CD4-positive, alpha-beta T cell (primary cell): ENCODE data around the gene KCNJ18. TPM values are rescaled to one million over a fixed set of nuclear protein-coding genes. Genes with fewer than 3 reads are reported as not detected.
"Not testable (repeated sequence)": the region's sequence is repeated elsewhere in the genome, so short reads cannot be mapped to it uniquely, and the experiment has no call there.

ENCODE experiments used
- ATAC-seq: fragments of 200-7000 bp; cut with Tn5 transposase; one replicate; pipeline ENCODE4 v1.10.0; 2022; ENCODE audit warnings: mild to moderate bottlenecking; ENCODE audit not compliant: poor library complexity
- CTCF ChIA-PET: fragments of 350-600 bp; sonication (Branson Sonifier 250); formaldehyde crosslinking; loops from one replicate; lab custom pipeline; 2021; ENCODE audit warnings: antibody characterized with exemption, inconsistent platforms; lab: Charles Lee
- POLR2A ChIA-PET: fragments of 350-600 bp; sonication (Branson Sonifier 250); formaldehyde crosslinking; loops from one replicate; lab custom pipeline; 2021; ENCODE audit warnings: antibody characterized with exemption, inconsistent platforms; lab: Charles Lee
- DNase-seq, 14 experiments: peaks; one replicate each; pipeline ENCODE4 v3.0.0-alpha.2; 2013 to 2020; ENCODE audit warnings: mixed read lengths in 2 of 14
- H3K27ac ChIP-seq, 2 donors: one replicate each; pipeline versions ENCODE4 v1.5.1 to v1.7.0; 2013; ENCODE audit warnings: low read length in 2 of 2, low read depth in 1 of 2, mild to moderate bottlenecking in 1 of 2
- H3K27me3 ChIP-seq, 2 experiments: 1 replicate in 1 of 2; 2 replicates in 1 of 2; pipeline versions ENCODE4 v1.6.1 to v1.7.0; 2013; ENCODE audit warnings: low read length in 2 of 2, control low read depth in 1 of 2, mild to moderate bottlenecking in 1 of 2, moderate library complexity in 1 of 2; ENCODE audit not compliant: insufficient read depth in 2 of 2, control insufficient read depth in 1 of 2
- H3K36me3 ChIP-seq: one replicate; pipeline ENCODE4 v1.6.1; 2013; ENCODE audit warnings: low read length, control low read depth; ENCODE audit not compliant: insufficient read depth
- H3K4me1 ChIP-seq: one replicate; pipeline ENCODE4 v1.6.1; 2013; ENCODE audit warnings: low read length, control low read depth; ENCODE audit not compliant: insufficient read depth
- H3K4me3 ChIP-seq: one replicate; pipeline ENCODE4 v1.5.1; 2013; ENCODE audit warnings: mild to moderate bottlenecking, low read length, moderate library complexity
- H3K9me3 ChIP-seq, 2 experiments: 1 replicate in 1 of 2; 2 replicates in 1 of 2; pipeline versions ENCODE4 v1.6.1 to v1.7.0; 2013; ENCODE audit warnings: low read length in 2 of 2, mild to moderate bottlenecking in 2 of 2, control low read depth in 1 of 2, moderate library complexity in 1 of 2; ENCODE audit not compliant: control insufficient read depth in 1 of 2, insufficient read depth in 1 of 2
- H3K27ac Mint-ChIP-seq: one replicate; pipeline ENCODE4 v1.8.0; 2020; ENCODE audit warnings: mixed read lengths
- H3K27me3 Mint-ChIP-seq: one replicate; pipeline ENCODE4 v1.8.0; 2021; ENCODE audit warnings: mixed read lengths
- H3K36me3 Mint-ChIP-seq: one replicate; pipeline ENCODE4 v1.8.0; 2021; ENCODE audit warnings: low read depth, mixed read lengths
- H3K4me1 Mint-ChIP-seq: one replicate; pipeline ENCODE4 v1.8.0; 2021; ENCODE audit warnings: low read depth, mixed read lengths
- H3K4me3 Mint-ChIP-seq: one replicate; pipeline ENCODE4 v1.8.0; 2020; ENCODE audit warnings: mild to moderate bottlenecking, mixed read lengths
- H3K9me3 Mint-ChIP-seq: one replicate; pipeline ENCODE4 v1.8.0; 2020; ENCODE audit warnings: mixed read lengths
- intact Hi-C, 2 experiments: fragments of 100-400 bp; cut with DNase I in 1 of 2; cut with micrococcal nuclease in 1 of 2; formaldehyde crosslinking; loops; one replicate each; pipeline versions ENCODE4 v1.15.1 to v1.9.0; 2023 to 2025; cut with DNase I, micrococcal nuclease
- total RNA-seq, 174 experiments: library from RNA in 2 of 174; stranded (reverse) in 2 of 174; gene quantifications; one replicate each; pipeline ENCODE4 v1.2.3 and lab custom pipeline; 2021 to 2026

The KCNJ18 gene
- total RNA-seq, 2 experiments from 2014 or later = not detected

DNA sequence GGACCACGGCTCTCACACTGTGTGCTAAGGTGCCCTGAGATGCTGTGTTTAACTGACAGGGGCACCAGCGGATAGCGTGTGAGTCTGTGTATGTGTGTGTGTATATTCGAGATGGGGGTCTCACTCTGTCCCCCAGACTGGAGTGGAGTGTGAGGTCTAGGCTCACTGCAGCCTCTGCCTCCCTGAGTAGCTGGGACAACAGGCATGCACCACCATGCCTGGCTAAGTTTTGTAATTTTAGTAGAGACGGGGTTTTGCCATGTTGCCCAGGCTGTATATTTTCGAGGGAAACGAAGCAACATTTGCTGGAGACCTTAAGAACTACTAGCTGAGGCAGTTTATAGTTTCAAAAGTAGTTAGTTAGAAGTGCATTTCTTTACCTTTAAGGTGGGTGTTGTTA lies 32.7 kb upstream of the KCNJ18 start:
- H3K9me3 Mint-ChIP-seq, H3K36me3 Mint-ChIP-seq, H3K27ac Mint-ChIP-seq, H3K4me3 ChIP-seq, H3K4me1 ChIP-seq, ATAC-seq, H3K9me3 ChIP-seq, H3K4me1 Mint-ChIP-seq, POLR2A ChIA-PET, H3K27me3 ChIP-seq, H3K36me3 ChIP-seq, DNase-seq, intact Hi-C loops, CTCF ChIA-PET, H3K27me3 Mint-ChIP-seq, H3K27ac ChIP-seq, H3K4me3 Mint-ChIP-seq: not testable (repeated sequence)

DNA sequence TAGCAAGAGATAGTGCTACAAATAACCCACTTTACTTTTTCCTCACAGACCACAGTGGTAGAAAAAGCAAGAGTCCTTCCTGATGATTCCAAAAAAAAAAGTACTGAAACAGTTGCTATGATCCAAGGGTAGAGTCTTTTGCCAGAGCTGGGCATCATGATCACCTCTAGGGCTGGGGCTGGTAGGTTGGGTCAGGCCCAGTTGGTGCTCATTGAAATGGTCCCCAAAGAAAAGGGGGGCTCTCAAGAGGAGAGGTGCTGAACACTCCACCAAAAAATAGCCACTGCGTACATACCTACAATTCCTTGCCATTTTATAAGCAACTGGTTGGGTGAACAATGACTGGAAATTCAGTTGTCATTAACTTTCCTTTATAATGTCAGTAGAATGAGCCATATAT lies 30.9 kb upstream of the KCNJ18 start:
- H3K4me3 ChIP-seq, H3K27me3 Mint-ChIP-seq, H3K36me3 ChIP-seq, H3K27me3 ChIP-seq, H3K36me3 Mint-ChIP-seq, CTCF ChIA-PET, H3K4me1 Mint-ChIP-seq, H3K4me3 Mint-ChIP-seq, H3K27ac ChIP-seq, POLR2A ChIA-PET, intact Hi-C loops, H3K4me1 ChIP-seq, ATAC-seq, DNase-seq, H3K27ac Mint-ChIP-seq: not testable (repeated sequence)
- H3K9me3 Mint-ChIP-seq = peaks cover 11% of the 10 kb centered on the region
- H3K9me3 ChIP-seq = peaks cover 0 to 13% of the 10 kb centered on the region in 2 experiments

DNA sequence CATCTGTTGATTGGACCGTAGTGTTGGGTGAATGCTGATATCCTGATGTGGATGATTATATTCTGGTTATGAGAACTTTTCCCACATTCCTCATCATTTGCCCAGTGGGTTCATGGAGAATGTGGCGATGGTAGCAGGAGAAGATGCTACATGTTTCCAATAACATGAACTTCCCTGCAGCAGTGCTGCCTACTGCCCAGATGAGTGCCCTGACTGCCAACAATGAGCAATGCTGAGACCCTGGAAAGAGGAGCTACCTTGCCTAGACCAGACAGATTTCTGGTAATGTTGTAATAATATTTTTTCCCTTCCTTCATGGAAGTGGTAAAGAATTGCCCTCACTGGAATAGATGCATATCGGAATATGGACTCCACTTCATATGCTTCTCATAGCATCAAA lies 29.2 kb upstream of the KCNJ18 start:
- H3K36me3 ChIP-seq, H3K4me1 Mint-ChIP-seq, H3K27ac Mint-ChIP-seq, ATAC-seq, H3K4me3 ChIP-seq, CTCF ChIA-PET, H3K27ac ChIP-seq, POLR2A ChIA-PET, H3K9me3 ChIP-seq, DNase-seq, H3K36me3 Mint-ChIP-seq, intact Hi-C loops, H3K4me1 ChIP-seq, H3K27me3 ChIP-seq, H3K27me3 Mint-ChIP-seq, H3K4me3 Mint-ChIP-seq: not testable (repeated sequence)
- peaks cover 13% of the 10 kb centered on the region for H3K9me3 Mint-ChIP-seq

DNA sequence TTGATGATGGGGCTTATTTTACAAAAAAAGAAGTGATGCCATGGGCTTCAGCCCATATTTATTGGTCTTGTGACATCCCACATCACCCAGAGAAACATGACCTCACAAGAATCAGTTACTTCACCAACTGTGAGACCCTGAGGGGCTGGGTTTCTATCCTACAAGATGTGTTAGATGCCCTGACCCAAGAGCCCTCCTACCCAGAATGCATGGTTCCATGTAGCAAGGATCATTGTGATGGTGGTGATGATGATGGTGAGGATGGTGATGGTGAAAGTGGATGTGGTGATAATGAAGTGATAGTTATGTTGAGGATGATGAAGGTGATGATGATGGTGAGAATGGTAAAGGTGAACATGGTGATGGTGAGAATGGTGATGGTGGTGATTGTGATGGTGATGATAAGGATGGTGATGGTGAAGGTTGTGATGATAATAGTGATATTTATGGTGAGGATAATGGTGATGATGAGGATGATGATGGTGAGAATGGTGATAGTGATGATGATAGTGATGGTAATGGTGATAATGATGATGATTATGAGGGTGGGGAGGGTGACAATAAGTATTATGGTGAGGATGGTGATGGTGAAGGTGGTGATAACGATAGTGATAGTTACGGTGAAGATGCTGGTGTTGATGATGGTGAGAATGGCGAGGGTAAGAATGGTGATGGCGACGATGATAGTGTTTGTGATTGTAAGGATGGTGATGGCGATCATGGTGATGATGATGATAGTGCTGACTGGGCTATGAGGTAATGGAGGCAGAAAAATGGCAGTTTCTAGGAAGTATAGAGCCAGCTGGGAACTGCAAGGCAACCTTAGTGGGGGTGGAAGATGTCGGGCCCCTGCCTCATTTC lies 28.5 kb upstream of the KCNJ18 start:
- H3K27me3 Mint-ChIP-seq, ATAC-seq, CTCF ChIA-PET, H3K27ac Mint-ChIP-seq, POLR2A ChIA-PET, H3K4me1 Mint-ChIP-seq, DNase-seq, intact Hi-C loops, H3K4me3 ChIP-seq, H3K4me3 Mint-ChIP-seq, H3K27ac ChIP-seq, H3K36me3 ChIP-seq, H3K36me3 Mint-ChIP-seq, H3K4me1 ChIP-seq, H3K27me3 ChIP-seq: not testable (repeated sequence)
- peaks cover 0 to 11% of the 10 kb centered on the region in 2 experiments for H3K9me3 ChIP-seq
- H3K9me3 Mint-ChIP-seq = peaks cover 13% of the 10 kb centered on the region

DNA sequence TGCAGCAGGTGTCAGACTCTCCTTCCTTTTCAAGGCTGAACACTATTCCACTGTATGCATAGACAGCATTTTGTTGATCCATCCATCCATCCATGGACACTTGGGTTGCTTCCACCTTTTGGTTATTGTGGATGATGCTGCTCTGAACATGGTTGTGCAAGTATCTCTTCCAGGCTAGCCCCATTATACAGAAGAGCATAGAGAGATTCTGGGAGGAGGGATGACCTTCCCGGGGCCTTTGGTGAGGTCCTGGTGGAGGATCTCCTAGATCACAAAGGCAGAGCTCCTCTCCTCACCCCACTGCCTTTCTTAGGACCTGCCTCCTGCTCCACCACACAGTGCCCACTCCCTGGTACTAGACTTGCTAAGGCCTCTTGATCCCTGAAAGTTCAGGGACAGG lies 27.2 kb upstream of the KCNJ18 start:
- ATAC-seq, H3K36me3 Mint-ChIP-seq, H3K27me3 Mint-ChIP-seq, H3K4me3 ChIP-seq, POLR2A ChIA-PET, H3K27me3 ChIP-seq, H3K4me3 Mint-ChIP-seq, H3K4me1 ChIP-seq, DNase-seq, H3K4me1 Mint-ChIP-seq, H3K27ac Mint-ChIP-seq, H3K27ac ChIP-seq, intact Hi-C loops, H3K36me3 ChIP-seq, CTCF ChIA-PET: not testable (repeated sequence)
- peaks cover 13% of the 10 kb centered on the region for H3K9me3 Mint-ChIP-seq
- peaks cover 0 to 12% of the 10 kb centered on the region in 2 experiments for H3K9me3 ChIP-seq

DNA sequence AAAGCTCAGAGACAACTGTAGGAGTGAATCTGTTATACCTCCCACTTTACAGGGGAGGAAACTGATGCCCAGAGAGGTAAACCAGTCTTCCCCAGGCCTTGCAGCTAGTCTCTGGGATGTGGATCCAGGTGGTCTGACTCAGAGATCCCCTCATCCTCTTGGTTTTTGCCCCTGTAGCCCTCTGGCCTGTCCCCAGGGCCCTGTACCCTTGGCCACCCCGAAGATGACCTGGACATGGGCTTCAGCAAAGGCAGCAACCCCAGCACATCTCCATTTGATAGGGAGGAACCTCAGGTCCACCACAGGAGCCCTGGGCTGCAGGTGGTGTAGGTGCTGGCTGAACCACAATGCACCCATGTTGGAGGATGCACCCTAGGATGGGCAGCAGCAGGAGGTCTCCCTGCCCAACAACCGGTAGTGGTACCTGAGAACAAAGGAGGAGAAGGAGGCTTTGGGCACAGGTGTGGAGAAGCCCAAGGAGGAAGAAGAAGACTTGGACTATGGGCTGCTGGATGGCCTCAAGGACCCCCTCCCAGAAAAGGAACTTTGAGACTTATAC lies 26.3 kb upstream of the KCNJ18 start:
- H3K36me3 Mint-ChIP-seq, DNase-seq: not testable (repeated sequence)

More for the DNA sequence above, 26.3 kb upstream of the KCNJ18 start:
- H3K27ac ChIP-seq, H3K27me3 Mint-ChIP-seq, ATAC-seq, H3K27ac Mint-ChIP-seq, POLR2A ChIA-PET, H3K4me3 ChIP-seq, H3K4me1 Mint-ChIP-seq, intact Hi-C loops, H3K4me3 Mint-ChIP-seq, H3K27me3 ChIP-seq, H3K4me1 ChIP-seq, CTCF ChIA-PET, H3K36me3 ChIP-seq: not testable (repeated sequence)
- peaks cover 13% of the 10 kb centered on the region for H3K9me3 Mint-ChIP-seq
- peaks cover 0 to 12% of the 10 kb centered on the region in 2 experiments for H3K9me3 ChIP-seq
